ENCODE results near the gene OGN.

OGN gene

DNA sequence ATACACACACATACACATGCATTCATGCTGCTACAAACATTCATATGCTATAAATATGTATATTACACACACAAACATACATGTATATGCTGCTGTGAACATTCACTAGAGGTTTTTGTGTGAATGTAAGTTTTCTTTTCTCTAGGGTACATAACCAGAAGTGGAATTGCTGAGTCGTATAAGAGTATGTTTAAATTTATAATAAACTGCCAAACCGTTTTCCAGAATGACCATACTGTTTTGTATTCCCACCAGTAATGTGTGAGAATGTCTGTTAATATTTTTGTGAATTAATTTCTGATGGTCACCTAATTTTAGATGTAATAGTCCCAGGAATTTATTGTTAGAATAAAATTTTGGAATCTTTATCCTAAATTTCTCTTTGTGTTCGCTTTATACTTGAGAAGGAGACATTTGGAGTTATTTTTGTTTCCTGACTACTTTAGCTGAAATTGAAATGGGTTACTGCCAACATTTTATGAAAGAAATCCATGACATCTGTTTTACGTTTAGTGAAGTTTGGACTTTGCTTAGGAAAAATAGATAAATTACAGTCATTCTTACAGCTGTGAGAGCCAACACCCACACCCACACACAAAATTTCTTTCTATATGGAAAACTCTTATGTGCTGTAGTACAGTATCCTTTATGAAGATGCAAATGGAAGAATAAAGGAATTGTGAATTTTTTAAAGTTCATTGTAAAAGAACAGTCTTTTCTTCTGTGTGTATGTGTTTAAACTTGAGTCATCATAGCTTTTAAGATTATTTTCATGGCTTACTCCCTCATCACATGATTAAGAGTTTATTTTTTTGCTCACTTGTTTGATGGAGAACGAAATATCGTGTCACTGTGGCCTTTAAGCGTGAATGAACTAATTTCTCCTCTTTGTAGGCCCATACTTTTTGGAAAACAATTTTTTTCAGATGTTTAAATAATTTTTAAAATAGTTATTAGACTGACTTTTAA lies 54.3 kb downstream of the OGN start:
- in situ Hi-C loops (cut with MboI; ENCODE audit: low sequenced_read_pairs) = no loop called here

DNA sequence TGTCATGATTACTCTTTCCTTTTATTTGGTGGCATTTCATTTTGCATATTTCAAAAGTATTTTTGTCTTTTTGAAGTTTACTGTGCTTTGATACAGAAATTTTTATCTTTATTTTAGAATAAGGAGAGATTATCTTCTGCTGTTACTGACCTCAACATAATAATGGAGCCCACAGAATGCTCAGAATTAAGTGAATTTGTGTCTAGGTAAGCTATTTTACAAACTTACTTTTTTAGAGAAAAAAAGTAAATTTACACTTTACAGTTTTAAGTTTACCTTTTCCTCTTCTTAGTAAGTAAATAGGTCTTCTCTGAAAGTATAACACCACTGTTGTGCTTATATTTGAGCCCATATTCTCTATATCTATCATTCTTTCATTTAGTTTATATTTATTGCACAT lies 58.8 kb downstream of the OGN start:
- in situ Hi-C loops (cut with MboI; ENCODE audit: low sequenced_read_pairs) = no loop called here

DNA sequence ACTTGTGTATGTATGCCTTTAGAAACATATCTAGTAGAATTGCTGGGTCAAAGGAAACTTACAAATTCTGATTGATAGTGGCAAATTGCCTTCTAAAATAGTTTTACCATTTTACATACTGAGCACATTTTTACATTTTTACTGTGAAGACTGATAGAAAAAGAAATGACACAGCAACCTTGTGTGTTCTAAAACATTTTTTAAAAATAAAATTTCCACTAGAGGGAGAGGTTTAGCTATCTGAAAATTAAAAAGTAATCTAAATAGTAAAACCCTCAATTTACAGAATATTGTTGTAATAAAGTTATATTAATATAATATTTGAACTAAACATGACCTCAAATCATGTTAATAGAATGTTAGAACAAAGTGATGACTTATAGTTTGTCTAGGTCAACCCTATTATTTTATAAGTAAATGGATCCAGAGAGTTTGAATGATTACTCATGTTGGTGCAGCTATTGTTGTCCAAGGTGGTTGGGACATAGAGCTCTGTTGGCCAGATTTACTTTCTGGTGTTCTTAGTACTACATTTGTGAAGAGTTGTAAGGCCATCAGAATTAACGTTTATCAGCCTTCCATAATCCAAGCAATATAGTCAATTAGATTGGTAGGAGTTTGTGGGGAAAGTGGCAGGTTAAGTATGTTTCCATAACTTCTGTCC lies 61.4 kb downstream of the OGN start:
- in situ Hi-C loops (cut with MboI; ENCODE audit: low sequenced_read_pairs) = no loop called here

DNA sequence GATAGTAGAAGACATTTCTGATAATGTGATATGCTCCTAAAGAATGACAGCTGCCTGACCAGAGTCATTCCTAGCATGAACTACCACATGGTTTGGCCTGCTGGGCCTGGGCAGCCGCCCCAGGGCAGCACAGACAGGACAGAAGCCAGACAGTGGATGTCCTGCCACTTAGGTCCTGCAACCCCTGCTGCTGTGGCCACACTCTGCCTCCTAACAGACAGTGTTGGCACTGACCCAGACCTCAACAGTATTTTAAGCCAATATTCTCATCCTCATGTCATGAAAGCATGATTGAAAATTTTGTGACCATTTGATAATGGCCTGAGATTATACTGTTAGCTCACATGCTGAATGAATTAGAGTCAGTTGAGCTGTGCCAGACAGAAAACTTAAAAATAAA lies 62.8 kb downstream of the OGN start:
- in situ Hi-C loops (cut with MboI; ENCODE audit: low sequenced_read_pairs) = no loop called here

DNA sequence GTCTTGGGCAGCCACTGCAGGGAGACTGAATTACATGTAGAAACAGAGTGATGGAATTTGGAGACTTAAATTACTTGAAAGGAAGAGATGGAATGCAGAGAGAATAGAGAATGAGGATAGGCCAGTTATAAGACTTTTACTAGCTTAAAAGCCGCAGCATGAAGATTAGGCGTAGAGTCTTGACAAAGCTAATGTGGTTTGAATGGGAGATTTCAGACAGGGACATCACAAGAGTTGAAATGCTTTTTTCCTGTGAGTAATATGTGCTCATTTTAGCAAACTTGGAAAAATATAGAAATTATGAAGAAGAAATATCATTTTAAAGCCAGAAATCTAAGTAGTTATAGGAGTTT lies 71.1 kb downstream of the OGN start:
- in situ Hi-C loops (cut with MboI; ENCODE audit: low sequenced_read_pairs) = no loop called here

Measured in HL-60/S4 treated with retinoic acid at 250 ng/mL for 4 days and 3 days (cell line).